Amygdala (tissue), 56 donors: ENCODE data around the gene MIB1.
"Not testable (repeated sequence)": the region's sequence is repeated elsewhere in the genome, so short reads cannot be mapped to it uniquely, and the experiment has no call there.

Source experiments
- DNase-seq, 56 donors: peaks; one replicate each; lab custom pipeline; 2025; lab: John Stamatoyannopoulos, UW

The MIB1 gene

DNA sequence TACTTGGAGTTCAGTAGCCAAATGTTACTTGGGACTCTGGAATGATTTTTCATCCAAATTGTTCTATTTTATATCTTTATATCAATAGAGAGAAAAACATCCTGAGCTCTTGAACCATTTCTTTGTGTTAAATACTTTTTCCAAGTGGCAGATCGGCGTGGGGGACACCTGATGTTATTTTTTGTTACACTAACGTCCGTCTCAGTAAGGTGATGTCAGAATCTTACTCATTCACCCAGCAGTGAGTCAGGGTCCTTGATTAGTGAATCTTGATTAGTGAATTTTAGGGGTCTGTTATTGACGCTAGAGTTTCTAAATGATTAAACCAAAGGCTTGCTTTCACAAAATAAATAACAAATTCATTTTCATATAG lies 1.7 kb downstream of the MIB1 start:
- no peak for DNase-seq

DNA sequence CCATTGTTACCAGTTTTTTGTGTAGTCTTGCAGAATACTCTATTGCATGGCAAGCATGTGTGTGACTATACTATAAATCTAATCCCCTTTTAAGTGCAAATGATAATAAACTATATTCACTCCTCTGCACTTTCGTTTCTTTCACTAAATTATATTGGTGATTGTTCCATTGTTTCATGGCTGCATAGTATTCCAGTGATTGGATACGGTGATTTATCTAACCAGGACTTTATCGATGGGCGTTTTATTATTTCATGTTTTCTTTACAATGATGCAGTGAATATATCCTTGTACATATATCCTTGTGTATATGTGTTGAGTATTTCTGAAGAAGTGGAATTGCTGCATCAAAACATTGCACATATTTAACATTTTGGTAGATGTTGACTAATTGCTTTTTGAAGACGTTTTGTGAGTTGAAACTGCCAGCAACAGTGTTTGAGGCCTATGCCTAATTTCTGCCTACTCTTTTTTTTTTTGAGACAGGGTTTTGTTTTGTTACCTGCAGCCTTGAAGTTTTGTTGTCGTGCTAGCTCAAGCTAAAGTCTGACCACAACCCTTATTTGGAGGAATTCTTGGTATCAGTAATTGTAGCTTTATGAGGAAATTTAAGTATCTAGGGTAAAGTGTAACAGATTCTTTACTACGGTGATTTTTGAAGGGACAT lies 2.7 kb downstream of the MIB1 start:
- no peak for DNase-seq

DNA sequence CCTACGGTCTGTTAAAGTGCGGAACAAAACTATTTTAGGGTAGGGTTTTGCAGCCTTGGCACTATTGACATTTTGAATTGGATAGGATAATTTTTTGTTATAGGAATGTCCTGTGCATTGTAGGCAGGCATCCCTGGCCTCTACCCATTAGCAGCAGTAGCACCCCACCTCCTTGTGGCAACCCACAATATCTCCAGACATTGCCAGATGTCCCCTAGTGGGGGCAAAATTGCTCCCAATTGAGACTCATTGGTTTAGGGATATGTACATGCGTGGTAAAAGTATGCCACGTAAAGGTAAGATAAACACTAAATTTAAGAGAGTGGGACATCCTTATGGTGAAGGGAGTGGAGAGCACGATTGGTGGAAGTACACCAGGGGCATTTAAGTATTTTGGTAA lies 4.6 kb downstream of the MIB1 start:
- no peak for DNase-seq

DNA sequence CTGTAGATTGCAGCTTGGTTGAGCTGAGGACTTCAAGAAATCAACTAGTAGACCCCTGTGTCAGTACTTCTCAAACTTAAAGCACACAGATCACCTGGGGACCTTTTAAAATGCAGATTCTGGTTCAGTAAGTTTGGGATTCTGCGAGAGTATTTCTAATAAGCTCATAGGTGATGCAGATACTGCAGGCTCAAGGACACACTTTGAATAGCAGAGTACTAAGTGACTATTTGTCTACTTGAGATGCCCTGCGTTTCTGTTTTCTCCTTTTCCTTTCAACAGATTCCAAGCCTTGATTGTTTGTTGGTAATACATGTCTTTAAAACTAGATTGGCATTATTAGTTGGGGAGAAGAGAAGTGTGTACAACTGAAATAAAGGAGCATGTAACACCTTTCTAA lies 6.7 kb downstream of the MIB1 start:
- DNase-seq, result no peak

DNA sequence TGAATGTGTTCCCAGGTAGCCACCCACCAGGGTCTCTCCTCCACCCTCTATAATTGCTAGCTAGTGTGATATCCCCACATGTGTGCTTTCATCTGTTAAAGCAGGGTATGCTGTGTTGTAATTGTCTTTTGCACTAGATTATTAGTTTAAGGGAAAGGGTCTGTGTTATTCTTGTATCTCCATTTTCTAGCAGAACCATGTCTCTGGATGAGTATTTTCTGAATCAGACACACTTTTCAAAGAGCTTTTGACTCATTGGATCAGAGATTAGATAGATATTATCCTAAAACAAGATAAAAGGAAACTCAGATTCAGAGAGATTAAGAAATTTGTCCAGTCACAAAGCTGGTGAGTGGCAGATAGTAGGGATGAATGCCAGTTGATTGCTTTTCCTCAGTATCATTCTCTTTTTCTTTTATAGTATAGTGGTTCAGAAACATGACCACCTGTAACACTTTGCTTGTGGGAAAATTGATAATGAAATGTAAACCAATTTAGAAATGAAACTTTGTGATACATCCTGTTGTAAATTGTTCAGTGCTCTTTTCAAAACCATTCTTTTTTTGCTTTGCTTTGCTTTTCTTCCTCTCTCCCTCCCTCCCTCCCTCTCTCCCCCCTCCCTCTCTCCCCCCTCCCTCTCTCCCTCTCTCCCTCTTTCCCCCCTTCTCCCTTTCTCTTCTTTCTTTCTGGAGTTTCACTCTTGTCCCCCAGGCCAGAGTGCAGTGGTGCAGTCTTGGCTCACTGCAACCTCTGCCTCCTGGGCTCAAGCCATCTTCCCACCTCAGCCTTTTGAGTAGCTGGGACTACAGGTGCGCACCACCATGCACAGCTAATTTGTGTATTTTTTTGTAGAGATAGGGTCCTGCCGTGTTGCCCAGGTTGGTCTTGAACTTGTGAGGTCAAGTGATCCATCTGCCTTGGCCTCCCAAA lies 7.4 kb downstream of the MIB1 start:
- no peak for DNase-seq

DNA sequence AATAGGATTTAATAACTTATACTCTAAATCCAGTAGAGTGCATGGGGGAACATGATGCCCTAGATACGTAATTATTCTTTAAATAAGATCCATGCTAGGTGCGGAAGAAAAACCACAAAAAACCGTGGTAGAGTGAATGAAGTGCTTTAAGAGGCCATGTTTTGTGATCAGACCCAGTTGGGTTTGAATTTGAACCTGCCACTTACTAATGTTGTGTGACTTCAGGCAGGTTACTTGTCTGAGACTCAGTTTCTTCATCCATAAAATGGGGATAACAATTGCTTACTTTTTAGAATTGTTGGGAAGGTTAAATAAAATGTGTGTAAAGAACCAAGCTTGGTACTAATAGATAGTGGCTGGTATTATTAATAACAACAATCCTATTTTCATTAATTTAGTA lies 17.2 kb downstream of the MIB1 start:
- DNase-seq, result no peak

DNA sequence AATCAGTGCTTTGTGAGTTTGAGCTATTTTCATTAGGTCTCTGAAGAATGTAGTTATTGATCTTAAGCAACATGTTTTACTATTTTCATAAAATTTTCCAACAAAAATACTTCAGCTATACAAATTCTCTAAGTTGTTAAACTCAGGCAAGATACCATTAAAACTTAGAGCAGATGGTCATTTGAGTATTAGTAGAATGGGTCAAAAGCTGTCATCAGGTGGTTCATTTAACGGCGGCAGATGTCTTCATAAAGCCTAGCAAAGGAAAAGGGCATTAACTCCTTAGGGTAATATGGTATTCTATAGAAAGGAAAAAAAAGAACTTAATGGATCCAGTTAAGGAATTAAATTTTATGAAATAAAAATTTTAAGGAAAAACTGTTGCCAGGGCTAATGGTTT lies 19.2 kb downstream of the MIB1 start:
- no peak for DNase-seq

DNA sequence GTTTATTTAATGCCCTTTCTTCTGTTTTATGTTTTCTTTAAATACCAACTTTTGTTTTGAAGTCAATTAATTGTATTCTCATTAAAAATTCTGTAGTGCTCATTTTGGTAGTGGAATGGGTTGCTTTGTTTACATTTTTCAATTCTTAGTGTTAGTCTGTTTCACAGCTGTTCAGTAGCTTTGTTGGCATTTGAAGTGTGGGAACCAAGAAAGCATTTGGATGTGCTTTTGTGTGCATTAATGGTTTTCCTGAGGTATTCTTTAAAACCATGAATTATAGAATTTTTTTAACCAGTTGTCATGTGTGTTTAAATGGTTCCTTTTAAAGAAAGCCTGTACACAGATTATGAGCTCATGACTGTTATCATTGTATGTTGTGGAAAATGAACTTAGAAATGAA lies 19.7 kb downstream of the MIB1 start:
- DNase-seq, result no peak

DNA sequence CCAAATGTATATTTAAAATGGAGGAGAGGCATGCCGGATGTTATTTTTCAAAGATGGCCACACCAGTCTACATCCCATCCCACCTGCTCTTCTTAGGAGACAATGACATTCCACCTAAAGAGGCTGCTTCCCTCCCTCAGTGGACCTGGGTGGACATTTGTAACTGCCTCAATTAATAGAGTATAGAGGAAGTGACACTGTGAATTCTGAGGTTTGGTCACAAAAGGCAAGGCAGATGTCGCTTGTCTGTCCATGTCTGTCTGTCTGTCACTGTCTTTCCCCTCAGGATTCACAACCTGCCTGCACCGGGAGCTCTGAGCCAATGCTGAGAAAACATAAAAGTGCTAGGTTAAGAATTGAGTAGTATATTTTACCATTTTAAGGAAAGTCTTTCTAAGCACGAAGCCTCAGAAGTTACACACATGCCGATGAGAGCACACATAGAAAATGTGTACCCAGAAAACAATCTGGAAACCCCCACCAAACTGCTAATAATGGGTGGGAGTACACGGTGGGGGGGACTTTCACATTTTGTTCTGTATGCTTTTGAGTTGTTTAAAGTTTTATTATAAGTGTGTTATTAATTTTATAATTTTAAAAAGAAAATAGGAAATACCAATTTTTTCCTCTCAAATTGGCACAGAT lies 21.0 kb downstream of the MIB1 start:
- DNase-seq, result no peak

DNA sequence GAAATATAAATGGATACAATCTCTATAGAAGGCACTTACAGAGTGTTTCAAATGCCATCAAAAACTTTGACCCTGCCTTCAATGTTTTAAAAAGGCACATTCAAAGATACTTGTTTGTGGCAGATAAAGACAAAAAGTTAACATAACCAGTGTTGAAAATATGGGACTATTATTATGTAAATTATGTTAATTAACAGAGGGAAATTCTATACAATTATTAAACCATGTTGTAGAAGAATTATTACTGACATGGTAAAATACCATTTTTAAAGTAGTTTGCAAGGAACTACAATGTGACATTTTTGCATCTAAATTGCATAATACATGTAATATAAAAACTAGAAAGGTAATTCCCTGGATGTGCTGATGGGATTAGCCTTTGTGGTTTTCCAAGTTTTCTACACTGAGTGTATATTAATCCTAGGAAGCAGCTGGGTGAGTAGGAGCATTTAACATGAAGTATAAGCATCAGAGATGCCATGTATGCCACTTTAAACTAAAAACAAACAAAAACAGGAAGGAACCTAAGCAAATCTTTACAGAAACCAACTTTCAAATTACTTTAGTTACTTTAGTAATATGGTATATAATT lies 21.7 kb downstream of the MIB1 start:
- DNase-seq, result no peak

DNA sequence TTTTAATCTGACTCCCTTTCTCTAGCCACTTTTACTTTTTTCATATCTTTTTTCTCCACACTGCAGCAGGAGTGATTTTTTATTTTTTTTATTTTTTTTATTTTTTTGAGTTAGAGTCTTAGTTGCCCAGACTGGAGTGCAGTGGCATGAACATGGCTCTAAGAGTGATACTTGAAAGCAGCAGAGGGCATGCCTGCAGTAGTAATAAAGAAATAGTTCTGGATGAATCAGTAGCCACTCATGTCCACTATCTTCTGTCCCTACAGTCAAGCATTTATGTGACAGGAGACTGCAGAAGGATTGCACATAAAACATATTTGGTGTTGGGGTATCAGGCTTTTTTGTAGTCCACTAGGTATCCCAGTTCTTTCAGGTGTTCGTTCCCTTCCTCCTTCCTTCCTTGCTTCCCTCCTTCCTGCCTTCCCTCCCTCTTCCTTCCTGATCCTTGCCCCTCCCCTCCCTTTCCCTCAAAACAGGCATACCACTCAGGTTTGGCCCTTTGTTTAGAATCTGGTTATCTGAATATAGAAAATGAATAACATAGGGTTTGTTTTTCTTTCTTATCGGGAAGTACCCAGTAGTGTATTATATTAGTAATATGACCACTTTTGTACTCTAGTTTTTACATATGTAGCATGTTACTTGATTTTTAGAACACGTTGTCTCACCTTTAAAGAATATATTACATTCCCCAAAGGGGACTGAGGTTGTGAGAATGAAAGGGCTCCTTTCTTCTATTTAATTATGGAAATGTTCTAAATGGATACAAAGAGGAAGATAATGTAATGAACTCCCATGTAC lies 23.5 kb downstream of the MIB1 start:
- no peak for DNase-seq

DNA sequence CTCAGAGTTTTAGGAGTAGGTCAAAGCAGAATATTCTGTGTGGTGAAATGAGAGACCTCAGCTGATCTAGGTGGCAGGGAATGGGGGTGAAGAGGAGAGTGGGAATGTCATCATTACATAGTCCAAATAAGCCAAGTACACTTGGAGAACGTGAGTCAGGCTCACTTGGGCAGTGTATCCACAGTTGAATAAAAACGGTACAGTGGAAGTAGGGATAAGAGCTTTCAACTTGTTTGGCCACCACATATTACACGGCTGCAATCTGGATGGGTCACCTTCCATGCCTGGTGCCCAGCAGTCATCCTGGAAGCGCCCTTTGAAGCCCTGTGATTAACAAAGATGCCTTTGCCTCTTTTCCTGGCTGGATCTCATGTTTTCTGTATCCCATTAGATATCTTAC lies 28.6 kb downstream of the MIB1 start:
- no peak for DNase-seq

DNA sequence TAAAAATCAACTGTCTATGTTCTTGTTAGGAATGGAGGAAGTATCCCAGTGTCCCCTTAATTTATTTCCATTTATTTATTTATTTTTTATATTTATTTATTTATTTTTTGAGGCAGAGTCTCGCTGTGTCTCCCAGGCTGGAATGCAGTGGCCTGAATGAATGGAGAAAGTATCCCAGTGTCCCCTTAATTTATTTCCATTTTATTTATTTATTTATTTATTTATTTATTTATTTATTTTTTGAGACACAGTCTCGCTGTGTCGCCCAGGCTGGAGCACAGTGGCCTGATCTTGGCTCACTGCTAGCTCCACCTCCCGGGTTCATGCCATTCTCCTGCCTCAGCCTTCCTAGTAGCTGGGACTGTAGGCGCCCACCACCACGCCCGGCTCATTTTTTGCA lies 34.1 kb downstream of the MIB1 start:
- DNase-seq, result no peak

DNA sequence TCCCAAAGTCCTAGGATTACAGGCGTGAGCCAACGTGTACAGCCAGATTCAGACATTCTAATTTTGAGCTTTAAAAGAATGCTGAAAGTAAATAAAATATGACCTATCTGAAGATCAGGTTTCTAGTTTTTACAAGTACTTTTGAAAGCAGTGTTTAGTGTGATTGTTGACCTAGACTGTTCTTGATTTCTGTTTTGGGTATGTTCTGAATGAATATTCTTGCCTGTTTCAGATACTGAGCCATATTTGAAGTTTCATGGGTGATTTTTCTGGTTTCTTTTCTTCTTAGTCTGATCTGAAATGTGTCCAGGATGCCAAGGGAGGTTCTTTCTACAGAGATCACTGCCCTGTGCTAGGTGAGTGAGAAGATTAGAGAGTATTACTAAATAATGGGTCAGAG lies 37.2 kb downstream of the MIB1 start:
- DNase-seq, result no peak

DNA sequence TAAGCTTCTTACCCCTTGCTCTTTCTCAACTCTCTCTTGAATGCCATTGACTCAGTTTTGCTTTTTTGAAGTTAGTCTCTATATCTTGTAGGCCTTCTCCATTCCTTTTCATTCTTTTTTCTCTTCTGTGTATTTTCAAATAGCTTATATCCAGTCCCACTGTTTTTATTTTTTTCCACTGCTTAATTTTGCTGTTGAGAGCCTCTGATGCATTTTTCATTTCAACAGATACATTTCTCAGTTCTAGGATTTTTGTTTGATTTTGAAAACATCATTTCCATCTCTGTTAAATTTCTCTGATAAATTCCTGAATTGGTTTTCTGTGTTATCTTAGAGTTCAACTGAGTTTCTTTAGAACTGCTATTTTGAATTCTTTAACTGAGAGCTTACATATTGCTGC lies 45.9 kb downstream of the MIB1 start:
- no peak for DNase-seq

DNA sequence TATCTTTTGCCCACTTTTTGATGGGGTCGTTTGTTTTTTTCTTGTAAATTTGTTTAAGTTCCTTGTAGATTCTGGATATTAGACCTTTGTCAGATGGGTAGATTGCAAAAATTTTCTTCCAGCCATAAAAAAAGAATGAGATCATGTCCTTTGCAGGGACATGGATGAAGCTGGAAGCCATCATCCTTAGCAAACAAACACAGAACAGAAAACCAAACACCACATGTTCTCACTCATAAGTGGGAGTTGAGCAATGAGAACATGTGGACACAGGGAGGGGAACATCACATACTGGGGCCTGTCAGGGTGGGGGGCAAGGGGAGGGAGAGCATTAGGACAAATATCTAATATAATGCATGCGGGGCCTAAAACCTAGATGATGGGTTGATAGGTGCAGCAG lies 55.5 kb downstream of the MIB1 start:
- DNase-seq, result not testable (repeated sequence)

DNA sequence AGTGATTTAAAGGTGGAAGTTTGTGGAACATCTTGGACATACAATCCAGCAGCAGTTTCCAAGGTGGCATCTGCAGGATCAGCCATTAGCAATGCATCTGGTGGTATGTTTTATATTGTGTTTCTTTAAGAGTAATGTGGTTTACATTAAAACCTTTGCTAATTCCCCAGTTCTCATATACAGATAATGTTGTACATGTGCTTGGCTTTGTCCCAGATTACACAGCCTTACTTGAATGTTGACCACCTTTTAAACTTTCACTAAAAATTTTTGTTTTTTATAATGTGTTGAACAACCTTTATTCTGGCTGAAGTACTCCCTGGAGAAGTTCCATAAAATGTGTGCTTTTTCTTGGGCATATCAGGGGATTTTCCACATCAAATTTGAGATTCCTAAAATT lies 57.5 kb downstream of the MIB1 start:
- no peak for DNase-seq

DNA sequence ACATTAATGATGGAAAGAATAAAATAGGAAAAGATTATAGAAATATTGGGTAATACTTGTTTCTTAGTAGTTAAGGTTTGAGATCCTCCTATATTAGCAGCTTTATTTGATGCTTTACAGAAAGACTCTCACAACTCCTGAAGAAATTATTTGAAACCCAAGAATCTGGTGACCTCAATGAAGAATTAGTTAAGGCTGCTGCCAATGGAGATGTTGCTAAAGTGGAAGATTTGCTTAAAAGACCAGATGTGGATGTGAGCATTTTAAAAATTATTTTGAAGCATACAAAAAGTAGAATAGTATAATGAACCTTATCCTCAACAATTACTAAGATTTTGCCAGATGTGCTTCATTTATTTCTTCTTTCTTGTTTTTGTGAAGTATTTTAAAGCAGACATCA lies 59.1 kb downstream of the MIB1 start:
- no peak for DNase-seq

DNA sequence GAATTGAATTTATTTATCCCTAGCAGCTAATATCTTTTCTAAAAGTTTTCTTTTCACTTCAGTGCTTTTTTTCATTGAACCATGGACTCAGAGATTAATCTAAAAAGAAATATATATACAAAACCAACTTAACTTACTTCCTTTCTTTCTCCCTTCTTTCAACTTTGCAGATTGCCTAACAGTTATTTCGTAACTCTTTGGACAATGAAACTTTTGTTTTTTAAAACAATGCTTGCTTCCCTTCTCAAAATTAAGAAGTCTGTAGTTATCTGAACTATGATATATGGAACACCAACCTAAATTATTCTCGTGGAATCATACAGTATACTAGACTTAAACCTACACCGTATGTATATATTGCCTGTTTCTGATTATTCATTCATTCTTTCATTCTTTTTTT lies 62.9 kb downstream of the MIB1 start:
- DNase-seq, result no peak

DNA sequence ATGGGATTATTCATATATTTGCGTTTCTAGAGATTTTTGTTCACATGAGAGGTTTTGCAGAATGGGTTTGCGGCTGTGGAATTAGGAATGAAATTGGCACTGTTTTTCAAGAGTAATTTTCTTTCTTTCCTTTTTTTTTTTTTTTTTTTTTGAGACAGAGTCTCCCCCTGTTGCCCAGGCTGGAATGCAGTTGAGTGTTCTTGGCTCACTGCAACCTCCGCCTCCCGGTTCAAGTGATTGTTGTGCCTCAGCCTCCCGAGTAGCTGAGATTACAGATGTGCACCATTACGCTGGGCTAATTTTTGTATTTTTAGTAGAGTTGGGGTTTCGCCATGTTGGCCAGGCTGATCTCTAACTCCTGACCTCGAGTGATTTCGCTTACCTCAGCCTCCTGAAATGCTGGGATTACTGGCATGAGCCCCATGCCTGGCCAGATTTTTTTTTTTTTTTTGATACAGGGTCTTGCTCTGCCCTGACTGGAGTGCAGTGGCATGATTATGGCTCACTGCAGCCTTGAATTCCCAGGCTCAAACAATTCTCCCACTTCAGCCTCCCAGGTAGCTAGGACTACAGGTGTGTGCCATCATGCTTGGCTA lies 65.3 kb downstream of the MIB1 start:
- DNase-seq, result no peak
